Skeletal muscle satellite cell (primary cell): ENCODE results near the gene PUS10.
"Not testable (repeated sequence)": the region's sequence is repeated elsewhere in the genome, so short reads cannot be mapped to it uniquely, and the experiment has no call there.

ENCODE experiments used
- H3K27me3 ChIP-seq: 2 replicates; pipeline ENCODE4 v1.7.0; 2013; ENCODE audit warnings: low read length; ENCODE audit not compliant: control insufficient read depth, insufficient read depth
- H3K36me3 ChIP-seq: 2 replicates; pipeline ENCODE4 v1.7.0; 2013; ENCODE audit warnings: mild to moderate bottlenecking, control low read depth, low read length; ENCODE audit not compliant: insufficient read depth
- H3K4me1 ChIP-seq: 2 replicates; pipeline ENCODE4 v1.7.0; 2013; ENCODE audit warnings: low read length; ENCODE audit not compliant: control insufficient read depth, insufficient read depth
- H3K4me2 ChIP-seq: 2 replicates; pipeline ENCODE4 v1.7.0; 2013; ENCODE audit warnings: mild to moderate bottlenecking, low read length
- H3K4me3 ChIP-seq: 2 replicates; pipeline ENCODE4 v1.7.0; 2013; ENCODE audit warnings: low read length
- H3K9ac ChIP-seq: 2 replicates; pipeline ENCODE4 v1.7.0; 2013; ENCODE audit warnings: mild to moderate bottlenecking, low read depth, low read length, moderate library complexity
- H3K9me3 ChIP-seq: replicated peaks from 2 replicates; pipeline ENCODE4 v1.7.0; 2013; ENCODE audit warnings: mild to moderate bottlenecking, control low read depth, low read length

Gene PUS10

GRCh38 chr2:61034592-61034991 lies 16.5 kb upstream of the PUS10 start:
- not testable (repeated sequence) for H3K27me3 ChIP-seq, H3K4me3 ChIP-seq, H3K9me3 ChIP-seq, H3K4me2 ChIP-seq, H3K9ac ChIP-seq, H3K4me1 ChIP-seq
- peaks cover 40% of the 10 kb centered on the region for H3K36me3 ChIP-seq

GRCh38 chr2:61029533-61029932 lies 11.5 kb upstream of the PUS10 start:
- Histone ChIP-seq H3K9ac (no peak overlapping the region), H3K36me3 (peaks cover 32% of the 10 kb centered on the region), H3K27me3 (no peaks in the 10 kb centered on the region), H3K9me3 (no peaks in the 10 kb centered on the region), H3K4me1 (no peaks in the 10 kb centered on the region), H3K4me3 (no peak overlapping the region), H3K4me2 (no peak overlapping the region)

GRCh38 chr2:61023670-61024069 lies 5.6 kb upstream of the PUS10 start:
- Histone ChIP-seq H3K4me3 (no peak overlapping the region), H3K4me1 (no peaks in the 10 kb centered on the region), H3K9me3 (no peaks in the 10 kb centered on the region), H3K4me2 (no peak overlapping the region), H3K27me3 (no peaks in the 10 kb centered on the region), H3K36me3 (peaks cover 14% of the 10 kb centered on the region), H3K9ac (no peak overlapping the region)

GRCh38 chr2:61021228-61021660 lies 3.2 kb upstream of the PUS10 start:
- Histone ChIP-seq H3K36me3 (peaks cover 11% of the 10 kb centered on the region), H3K27me3 (no peaks in the 10 kb centered on the region), H3K4me3 (no peak overlapping the region), H3K4me2 (no peak overlapping the region), H3K9ac (no peak overlapping the region), H3K4me1 (peaks cover 3% of the 10 kb centered on the region), H3K9me3 (no peaks in the 10 kb centered on the region)

GRCh38 chr2:61018798-61019197 lies 743 bp upstream of the PUS10 start:
- H3K9ac ChIP-seq, result peak overlapping the region; percentile 90
- peak overlapping the region; percentile 84 for H3K4me2 ChIP-seq
- peaks cover 11% of the 10 kb centered on the region for H3K36me3 ChIP-seq
- H3K4me3 ChIP-seq, result peak overlapping the region; percentile 90
- H3K27me3 ChIP-seq, result no peaks in the 10 kb centered on the region
- peaks cover 5% of the 10 kb centered on the region for H3K4me1 ChIP-seq
- no peaks in the 10 kb centered on the region for H3K9me3 ChIP-seq

GRCh38 chr2:61018318-61018755 lies 282 bp upstream of the PUS10 start:
- Histone ChIP-seq H3K9me3 (no peaks in the 10 kb centered on the region), H3K4me1 (peaks cover 5% of the 10 kb centered on the region), H3K9ac (peak overlapping the region; percentile 90), H3K4me2 (peak overlapping the region; percentile 84), H3K4me3 (peak overlapping the region; percentile 90), H3K27me3 (no peaks in the 10 kb centered on the region), H3K36me3 (peaks cover 11% of the 10 kb centered on the region)

- Histone ChIP-seq H3K36me3 (peaks cover 7% of the 10 kb centered on the region), H3K9me3 (no peaks in the 10 kb centered on the region), H3K4me1 (peaks cover 10% of the 10 kb centered on the region), H3K9ac (peak overlapping the region; percentile 90), H3K27me3 (no peaks in the 10 kb centered on the region), H3K4me3 (peak overlapping the region; percentile 90), H3K4me2 (peak overlapping the region; percentile 84)
Measured at GRCh38 chr2:61017003-61017555, 976 bp downstream of the PUS10 start.

- no peaks in the 10 kb centered on the region for H3K9me3 ChIP-seq
- peak overlapping the region; percentile 90 for H3K4me3 ChIP-seq
- peak overlapping the region; percentile 84 for H3K4me2 ChIP-seq
- no peaks in the 10 kb centered on the region for H3K27me3 ChIP-seq
- peaks cover 7% of the 10 kb centered on the region for H3K36me3 ChIP-seq
- H3K4me1 ChIP-seq, result peaks cover 16% of the 10 kb centered on the region
- H3K9ac ChIP-seq, result peak overlapping the region; percentile 90
Measured at GRCh38 chr2:61016392-61017002, 1.6 kb downstream of the PUS10 start.

GRCh38 chr2:61015976-61016375 lies 2.1 kb downstream of the PUS10 start:
- peak overlapping the region; percentile 90 for H3K9ac ChIP-seq
- H3K4me3 ChIP-seq, result peak overlapping the region; percentile 90

GRCh38 chr2:61014763-61015162 lies 3.3 kb downstream of the PUS10 start:
- no peaks in the 10 kb centered on the region for H3K27me3 ChIP-seq
- H3K4me2 ChIP-seq, result no peak overlapping the region
- no peaks in the 10 kb centered on the region for H3K9me3 ChIP-seq
- no peak overlapping the region for H3K9ac ChIP-seq
- no peaks in the 10 kb centered on the region for H3K36me3 ChIP-seq
- H3K4me3 ChIP-seq, result no peak overlapping the region
- H3K4me1 ChIP-seq, result peaks cover 20% of the 10 kb centered on the region

More at GRCh38 chr2:61015976-61016375, 2.1 kb downstream of the PUS10 start:
- peak overlapping the region; percentile 84 for H3K4me2 ChIP-seq
- H3K9me3 ChIP-seq, result no peaks in the 10 kb centered on the region
- H3K36me3 ChIP-seq, result peaks cover 1% of the 10 kb centered on the region
- no peaks in the 10 kb centered on the region for H3K27me3 ChIP-seq
- peaks cover 20% of the 10 kb centered on the region for H3K4me1 ChIP-seq

- no peaks in the 10 kb centered on the region for H3K9me3 ChIP-seq
- peaks cover 20% of the 10 kb centered on the region for H3K4me1 ChIP-seq
- no peak overlapping the region for H3K9ac ChIP-seq
- H3K4me2 ChIP-seq, result no peak overlapping the region
- no peaks in the 10 kb centered on the region for H3K27me3 ChIP-seq
- no peak overlapping the region for H3K4me3 ChIP-seq
- no peaks in the 10 kb centered on the region for H3K36me3 ChIP-seq
Measured at GRCh38 chr2:61013382-61013781, 4.7 kb downstream of the PUS10 start.

GRCh38 chr2:61012303-61012702 lies 5.8 kb downstream of the PUS10 start:
- H3K27me3 ChIP-seq, H3K36me3 ChIP-seq, H3K9me3 ChIP-seq, H3K4me3 ChIP-seq: not testable (repeated sequence)
- peak overlapping the region; percentile 74 for H3K9ac ChIP-seq
- H3K4me1 ChIP-seq, result peaks cover 20% of the 10 kb centered on the region
- peak overlapping the region; percentile 64 for H3K4me2 ChIP-seq
